ENCODE data around the gene PLPP6. TPM values are rescaled to one million over a fixed set of nuclear protein-coding genes. Genes with fewer than 3 reads are reported as not detected.

PLPP6 gene
- total and polyA plus RNA-seq, 2 donors (not counting 3 experiments of a cell fraction or from before 2014, with no cell fraction given) = 6.3 to 6.4 TPM

DNA sequence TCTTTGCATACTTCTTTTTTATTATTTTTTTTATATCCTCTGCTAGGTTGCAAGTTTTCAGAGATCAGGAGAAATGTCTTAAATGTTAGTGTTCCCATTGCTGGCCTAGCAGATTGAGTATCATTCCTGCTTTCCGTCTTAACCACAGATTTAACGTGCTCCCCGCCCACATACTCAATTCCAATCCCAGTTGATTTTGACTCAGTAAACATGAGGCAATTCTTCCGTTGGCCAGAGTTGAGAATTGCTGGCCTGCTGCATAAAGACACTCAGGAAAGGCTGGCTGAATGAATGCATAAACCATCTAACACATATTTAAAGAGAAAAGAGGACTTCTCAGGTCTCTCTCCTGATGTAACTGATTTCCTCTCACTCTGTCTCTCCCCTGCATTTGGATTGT lies 46.8 kb upstream of the PLPP6 start:
- H3K27me3 ChIP-seq (ENCODE audit: control insufficient read depth in 2 of 2, insufficient read depth in 2 of 2, low read length in 2 of 2) = peaks cover 0 to 1% of the 10 kb centered on the region in 2 experiments
- FAIRE-seq = no peak
- dilution Hi-C loops (cut with MboI; ENCODE audit: extremely low pct_ligation_motif_present, low sequenced_read_pairs) = no loop called here
- ChIA-PET CTCF (no interaction called here), POLR2A (no interaction called here)
- DNase-seq (ENCODE audit: low read depth, low spot score) = no peak
- no peak overlapping the region for H3K4me3 ChIP-seq (replicated peaks in 1 of 3; ENCODE audit: insufficient read depth in 1 of 3, low read depth in 1 of 3, low read length in 3 of 3)
- H3K9me3 ChIP-seq (replicated peaks; ENCODE audit: control insufficient read depth, insufficient read depth, low read length) = no peaks in the 10 kb centered on the region
- H3K36me3 ChIP-seq (ENCODE audit: control insufficient read depth in 2 of 2, extremely low read depth in 1 of 2, insufficient read depth in 2 of 2, low read length in 2 of 2) = no peaks in the 10 kb centered on the region
- peaks cover 4% of the 10 kb centered on the region for H3K4me1 ChIP-seq (ENCODE audit: control insufficient read depth, extremely low read depth, insufficient read depth, low read length)
- BruUV-seq (replicated peaks) = no TSS peak
- intact Hi-C loops (cut with micrococcal nuclease) = no loop called here
- no peak overlapping the region for H2AFZ ChIP-seq (ENCODE audit: low read depth, low read length)
- no peaks in the 10 kb centered on the region for H4K20me1 ChIP-seq (replicated peaks; ENCODE audit: control insufficient read depth, extremely low read depth, insufficient read depth, low read length)
- H3K9me1 ChIP-seq (replicated peaks; ENCODE audit: control insufficient read depth, extremely low read depth, insufficient read depth, low read length) = no peaks in the 10 kb centered on the region
- no peak overlapping the region for H3K4me2 ChIP-seq (ENCODE audit: insufficient read depth, low read length)
- no peak overlapping the region for H3K27ac ChIP-seq (ENCODE audit: insufficient read depth, low read depth, low read length)
- no peaks in the 10 kb centered on the region for H3K79me2 ChIP-seq (ENCODE audit: control insufficient read depth, insufficient read depth, low read length)
- TF ChIP-seq POLR2A (IDR thresholded peaks at IDR 0.05; ENCODE audit: low read depth, low read length) (no peak), JUN (IDR thresholded peaks at IDR 0.05; ENCODE audit: borderline replicate concordance, insufficient read depth, insufficient read length, low read depth) (no peak), POLR2AphosphoS5 (IDR thresholded peaks at IDR 0.05; ENCODE audit: insufficient read depth, low read depth, low read length) (no peak), FOS (IDR thresholded peaks at IDR 0.05; ENCODE audit: borderline replicate concordance, insufficient read depth, low read length) (no peak), EZH2 (IDR thresholded peaks at IDR 0.05; ENCODE audit: borderline replicate concordance, low read depth, low read length, severe bottlenecking) (no peak), GATA2 (IDR thresholded peaks at IDR 0.05; ENCODE audit: insufficient read depth, insufficient read length, low read depth, low read length) (no peak), MYC (IDR thresholded peaks at IDR 0.05; ENCODE audit: low read depth, low read length) (no peak)
- TF ChIP-seq, protein P1, sequence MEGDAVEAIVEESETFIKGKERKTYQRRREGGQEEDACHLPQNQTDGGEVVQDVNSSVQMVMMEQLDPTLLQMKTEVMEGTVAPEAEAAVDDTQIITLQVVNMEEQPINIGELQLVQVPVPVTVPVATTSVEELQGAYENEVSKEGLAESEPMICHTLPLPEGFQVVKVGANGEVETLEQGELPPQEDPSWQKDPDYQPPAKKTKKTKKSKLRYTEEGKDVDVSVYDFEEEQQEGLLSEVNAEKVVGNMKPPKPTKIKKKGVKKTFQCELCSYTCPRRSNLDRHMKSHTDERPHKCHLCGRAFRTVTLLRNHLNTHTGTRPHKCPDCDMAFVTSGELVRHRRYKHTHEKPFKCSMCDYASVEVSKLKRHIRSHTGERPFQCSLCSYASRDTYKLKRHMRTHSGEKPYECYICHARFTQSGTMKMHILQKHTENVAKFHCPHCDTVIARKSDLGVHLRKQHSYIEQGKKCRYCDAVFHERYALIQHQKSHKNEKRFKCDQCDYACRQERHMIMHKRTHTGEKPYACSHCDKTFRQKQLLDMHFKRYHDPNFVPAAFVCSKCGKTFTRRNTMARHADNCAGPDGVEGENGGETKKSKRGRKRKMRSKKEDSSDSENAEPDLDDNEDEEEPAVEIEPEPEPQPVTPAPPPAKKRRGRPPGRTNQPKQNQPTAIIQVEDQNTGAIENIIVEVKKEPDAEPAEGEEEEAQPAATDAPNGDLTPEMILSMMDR (IDR thresholded peaks at IDR 0.05; ENCODE audit: extremely low read depth in 1 of 2, insufficient read depth in 1 of 2, low read depth in 1 of 2, low read length in 2 of 2) = no peak
- TF ChIP-seq, protein P2, sequence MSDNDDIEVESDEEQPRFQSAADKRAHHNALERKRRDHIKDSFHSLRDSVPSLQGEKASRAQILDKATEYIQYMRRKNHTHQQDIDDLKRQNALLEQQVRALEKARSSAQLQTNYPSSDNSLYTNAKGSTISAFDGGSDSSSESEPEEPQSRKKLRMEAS (IDR thresholded peaks at IDR 0.05; ENCODE audit: insufficient read depth, insufficient read length) = no peak
- no peak overlapping the region for H3K9ac ChIP-seq (replicated peaks; ENCODE audit: extremely low read depth, insufficient read depth, low read length)
